ENCODE results near the gene ATF6. TPM values are rescaled to one million over a fixed set of nuclear protein-coding genes. Genes with fewer than 3 reads are reported as not detected.

The ATF6 gene
- total RNA-seq, 1 experiment from 2014 or later: 20.9 TPM

DNA sequence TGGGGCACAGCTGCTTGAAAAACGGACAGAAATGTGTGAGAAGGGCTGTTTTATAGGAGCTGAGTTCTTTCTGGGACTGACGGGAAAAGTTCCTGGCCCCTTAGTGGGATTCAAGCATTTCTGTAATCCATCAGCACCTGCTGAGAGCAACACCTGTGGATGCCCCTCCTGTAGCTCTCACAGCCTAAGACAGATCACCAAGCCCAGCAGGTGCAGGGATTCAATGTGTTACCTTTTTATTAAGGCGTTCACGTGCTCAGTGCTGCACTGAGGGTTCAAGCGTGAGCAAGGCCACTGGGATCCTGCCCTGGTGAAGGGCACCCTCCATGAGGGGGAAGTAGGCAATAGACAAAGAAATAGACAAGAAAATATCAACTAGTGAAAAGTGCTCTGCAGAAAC is 242.7 kb downstream of the ATF6 start:
- ChIA-PET RAD21 (ENCODE audit: low non-redundant PET in 1 of 2, low total read pairs in 2 of 2, uncharacterized antibody in 2 of 2, unreplicated experiment in 2 of 2) (no interaction called here), CTCF (no interaction called here), POLR2A (no interaction called here)
- ATAC-seq (no peak), DNase-seq (ENCODE audit: low read depth, low spot score) (no peak)
- no peaks in the 10 kb centered on the region for H3K27me3 ChIP-seq (ENCODE audit: insufficient read depth, low read length)
- no TSS peak for BruUV-seq (replicated peaks)
- H3K4me1 ChIP-seq (ENCODE audit: control insufficient read depth in 1 of 2, insufficient read depth in 2 of 2, low read length in 2 of 2): no peaks in the 10 kb centered on the region
- no peaks in the 10 kb centered on the region for H3K79me2 ChIP-seq (ENCODE audit: insufficient read depth, low read length)
- H3K9me2 ChIP-seq (ENCODE audit: insufficient read depth): no peaks in the 10 kb centered on the region
- H3K9ac ChIP-seq (ENCODE audit: low read length): no peak overlapping the region
- H2AFZ ChIP-seq (ENCODE audit: low read depth, low read length, poor library complexity, severe bottlenecking): no peak overlapping the region
- TF ChIP-seq REST (IDR thresholded peaks at IDR 0.05; ENCODE audit: low read depth) (no peak), JUND (IDR thresholded peaks at IDR 0.05) (no peak), SRF (IDR thresholded peaks at IDR 0.05; ENCODE audit: low read depth) (no peak), POLR2AphosphoS5 (IDR thresholded peaks at IDR 0.05; ENCODE audit: low read depth, low read length) (no peak), SIN3A (IDR thresholded peaks at IDR 0.05; ENCODE audit: low read depth) (no peak)
- TF ChIP-seq, protein P1, sequence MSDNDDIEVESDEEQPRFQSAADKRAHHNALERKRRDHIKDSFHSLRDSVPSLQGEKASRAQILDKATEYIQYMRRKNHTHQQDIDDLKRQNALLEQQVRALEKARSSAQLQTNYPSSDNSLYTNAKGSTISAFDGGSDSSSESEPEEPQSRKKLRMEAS (IDR thresholded peaks at IDR 0.05): no peak
- intact Hi-C loops (cut with micrococcal nuclease): no loop called here
- no peak overlapping the region for H3K27ac ChIP-seq (ENCODE audit: low read depth, low read length)
- no peaks in the 10 kb centered on the region for H3K36me3 ChIP-seq (ENCODE audit: control insufficient read depth in 1 of 2, insufficient read depth in 2 of 2, low read length in 2 of 2)
- 0 out of 4 replicates have a peak, but pooled peaks cover 0 to 3% of the 10 kb centered on the region in 2 experiments for H3K9me3 ChIP-seq (ENCODE audit: control insufficient read depth in 1 of 2, insufficient read depth in 1 of 2, low read depth in 1 of 2, low read length in 2 of 2)
- no peaks in the 10 kb centered on the region for H4K20me1 ChIP-seq (ENCODE audit: insufficient read depth)
- no peak overlapping the region for H3K4me2 ChIP-seq (ENCODE audit: low read length)
- no peak overlapping the region for H3K4me3 ChIP-seq (replicated peaks in 1 of 2; ENCODE audit: low read depth in 1 of 2, low read length in 2 of 2)

Measured in HCT116 (cell line).